Nephron progenitor cell (in vitro differentiated cells): Measurements from ENCODE around the gene PLEKHG4.

Experiments
- DNase-seq: peaks from one replicate; pipeline ENCODE4 v3.0.0; 2021
- H3K27ac Mint-ChIP-seq: 2 replicates; pipeline ENCODE4 v1.8.0; 2021; ENCODE audit warnings: mild to moderate bottlenecking, moderate library complexity, mixed read lengths
- H3K27me3 Mint-ChIP-seq: 2 replicates; pipeline ENCODE4 v1.8.0; 2021; ENCODE audit warnings: mild to moderate bottlenecking, low read depth, mixed read lengths; ENCODE audit not compliant: poor library complexity
- H3K36me3 Mint-ChIP-seq: 2 replicates; pipeline ENCODE4 v1.8.0; 2021; ENCODE audit warnings: low read depth, mixed read lengths
- H3K4me1 Mint-ChIP-seq: 2 replicates; pipeline ENCODE4 v1.8.0; 2021; ENCODE audit warnings: mixed read lengths
- H3K4me3 Mint-ChIP-seq: 2 replicates; pipeline ENCODE4 v1.8.0; 2021; ENCODE audit warnings: mild to moderate bottlenecking, moderate library complexity, mixed read lengths
- H3K9me3 Mint-ChIP-seq: 2 replicates; pipeline ENCODE4 v1.8.0; 2021; ENCODE audit warnings: mild to moderate bottlenecking, moderate library complexity, mixed read lengths
- CTCF ChIP-seq: fragments of 200-600 bp; sonication (generic); IDR thresholded peaks from 2 replicates; pipeline ENCODE4 v1.5.0; 2021; ENCODE audit warnings: antibody characterized with exemption

PLEKHG4 gene

DNA sequence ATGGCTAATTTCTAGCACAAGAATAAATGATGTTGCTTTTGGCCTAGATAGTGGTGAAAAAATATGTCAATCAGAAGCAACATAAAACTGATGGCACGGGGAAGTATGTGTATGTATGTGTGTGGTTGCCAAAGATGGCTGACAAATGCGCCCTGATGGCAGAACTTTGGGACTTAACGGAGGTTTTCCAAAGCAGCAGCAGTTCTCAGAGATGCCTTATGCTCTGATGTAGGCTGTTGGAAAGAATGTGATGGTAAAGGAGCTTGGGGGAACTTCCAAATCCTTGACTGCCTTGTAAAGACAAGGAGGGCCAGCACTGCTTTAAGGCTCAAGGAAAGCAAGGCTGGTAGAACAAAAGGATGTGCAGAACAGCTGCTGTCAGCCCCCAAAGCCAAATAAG lies 31.2 kb downstream of the PLEKHG4 start:
- H3K4me3 Mint-ChIP-seq = no peak overlapping the region
- H3K27ac Mint-ChIP-seq = no peak overlapping the region
- no peaks in the 10 kb centered on the region for H3K36me3 Mint-ChIP-seq
- TF ChIP-seq CTCF = no peak
- DNase-seq = no peak
- H3K9me3 Mint-ChIP-seq = no peaks in the 10 kb centered on the region
- H3K4me1 Mint-ChIP-seq = peaks cover 51% of the 10 kb centered on the region
- H3K27me3 Mint-ChIP-seq = peaks cover 19% of the 10 kb centered on the region

- H3K27ac Mint-ChIP-seq = peak overlapping the region; percentile 96
- no peaks in the 10 kb centered on the region for H3K9me3 Mint-ChIP-seq
- H3K4me3 Mint-ChIP-seq = no peak overlapping the region
- peaks cover 32% of the 10 kb centered on the region for H3K27me3 Mint-ChIP-seq
- peaks cover 51% of the 10 kb centered on the region for H3K4me1 Mint-ChIP-seq
- H3K36me3 Mint-ChIP-seq = no peaks in the 10 kb centered on the region
- TF ChIP-seq CTCF = no peak
- no peak for DNase-seq
These were observed 32.5 kb downstream of the PLEKHG4 start for GRCh38 chr16:67311607-67312488.

- Mint-ChIP-seq H3K27ac (peak overlapping the region; percentile 68), H3K36me3 (no peaks in the 10 kb centered on the region), H3K9me3 (no peaks in the 10 kb centered on the region), H3K4me1 (peaks cover 51% of the 10 kb centered on the region), H3K4me3 (peak overlapping the region; percentile 45), H3K27me3 (peaks cover 37% of the 10 kb centered on the region)
- DNase-seq = no peak
- no peak for TF ChIP-seq CTCF
These were observed 33.4 kb downstream of the PLEKHG4 start for GRCh38 chr16:67312719-67313118.

DNA sequence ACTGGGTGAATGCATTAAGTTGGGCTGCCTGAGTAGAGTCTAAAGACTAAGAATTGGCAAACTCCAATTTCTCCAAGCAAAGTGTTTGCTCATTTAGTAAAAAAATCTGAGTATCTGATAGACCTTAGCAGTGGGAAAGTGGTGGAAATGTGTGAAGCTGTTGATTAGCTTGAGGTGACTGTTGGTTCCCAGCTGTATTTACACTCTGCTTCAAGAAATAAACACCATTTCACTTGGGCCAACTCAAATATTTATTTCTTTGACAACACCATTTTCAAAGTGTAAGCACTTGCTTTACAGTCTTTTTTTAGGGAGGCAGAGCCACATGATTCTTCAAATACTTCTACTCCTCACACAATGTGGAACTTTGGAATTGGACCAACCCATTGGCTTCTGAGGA lies 38.5 kb downstream of the PLEKHG4 start:
- H3K36me3 Mint-ChIP-seq = no peaks in the 10 kb centered on the region

GRCh38 chr16:67326115-67326471 lies 46.8 kb downstream of the PLEKHG4 start:
- H3K27me3 Mint-ChIP-seq = peaks cover 87% of the 10 kb centered on the region
- no peak for DNase-seq
- H3K4me1 Mint-ChIP-seq = peaks cover 11% of the 10 kb centered on the region
- TF ChIP-seq CTCF = no peak
- H3K9me3 Mint-ChIP-seq = no peaks in the 10 kb centered on the region
- H3K27ac Mint-ChIP-seq = no peak overlapping the region
- H3K36me3 Mint-ChIP-seq = no peaks in the 10 kb centered on the region
- H3K4me3 Mint-ChIP-seq = peak overlapping the region; percentile 88

More for the DNA sequence above, 38.5 kb downstream of the PLEKHG4 start:
- Mint-ChIP-seq H3K27ac (no peak overlapping the region), H3K27me3 (peaks cover 75% of the 10 kb centered on the region), H3K9me3 (no peaks in the 10 kb centered on the region), H3K4me3 (no peak overlapping the region), H3K4me1 (peaks cover 14% of the 10 kb centered on the region)
- DNase-seq = no peak
- TF ChIP-seq CTCF = no peak
